Measurements from ENCODE around the gene SVEP1.

DNA sequence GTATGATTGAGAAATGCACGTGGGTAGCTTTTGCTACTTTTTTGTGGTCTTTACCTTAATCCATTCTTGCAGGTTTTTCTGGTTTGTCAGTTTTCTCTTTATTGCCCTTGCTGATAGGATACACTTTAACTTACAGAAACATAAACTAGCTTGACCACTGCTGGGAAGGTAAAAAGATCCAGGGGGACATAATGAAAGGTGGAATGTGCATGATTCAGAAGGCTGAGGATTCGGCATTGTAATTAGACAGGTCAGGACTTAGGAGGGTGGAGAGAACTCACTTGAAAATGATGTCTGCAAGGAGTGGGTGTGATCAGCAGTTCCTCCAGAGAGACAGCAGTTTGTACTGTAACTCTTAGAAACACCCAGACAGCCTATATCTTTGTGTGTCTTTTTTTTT is 222.0 kb downstream of the SVEP1 start:
- TF ChIP-seq FOXP2 (optimal IDR thresholded peaks at IDR 0.05; ENCODE audit: control extremely low read depth, extremely low read length, insufficient read depth) = no peak
- no peak for TF ChIP-seq EZH2 (IDR thresholded peaks at IDR 0.05)
